Placental pericyte (primary cell): Measurements from ENCODE around the gene MRPL24. TPM values are rescaled to one million over a fixed set of nuclear protein-coding genes. Genes with fewer than 3 reads are reported as not detected.

Experiments
- total RNA-seq: library from RNA; depleted of rRNA; stranded (reverse); fragments of >200 nt; gene quantifications from 2 replicates; pipeline ENCODE4 v1.2.3, GENCODE V29; 2012

Gene MRPL24
- 20.6 and 37.7 TPM in 2 replicates for total RNA-seq

GRCh38 chr1:156740741-156741480 lies at the start of gene MRPL24:
TSS of gene MRPL24 (minus strand) at chr1:156741088. CDS start at chr1:156738704, 2,384 bp downstream.

DNA sequence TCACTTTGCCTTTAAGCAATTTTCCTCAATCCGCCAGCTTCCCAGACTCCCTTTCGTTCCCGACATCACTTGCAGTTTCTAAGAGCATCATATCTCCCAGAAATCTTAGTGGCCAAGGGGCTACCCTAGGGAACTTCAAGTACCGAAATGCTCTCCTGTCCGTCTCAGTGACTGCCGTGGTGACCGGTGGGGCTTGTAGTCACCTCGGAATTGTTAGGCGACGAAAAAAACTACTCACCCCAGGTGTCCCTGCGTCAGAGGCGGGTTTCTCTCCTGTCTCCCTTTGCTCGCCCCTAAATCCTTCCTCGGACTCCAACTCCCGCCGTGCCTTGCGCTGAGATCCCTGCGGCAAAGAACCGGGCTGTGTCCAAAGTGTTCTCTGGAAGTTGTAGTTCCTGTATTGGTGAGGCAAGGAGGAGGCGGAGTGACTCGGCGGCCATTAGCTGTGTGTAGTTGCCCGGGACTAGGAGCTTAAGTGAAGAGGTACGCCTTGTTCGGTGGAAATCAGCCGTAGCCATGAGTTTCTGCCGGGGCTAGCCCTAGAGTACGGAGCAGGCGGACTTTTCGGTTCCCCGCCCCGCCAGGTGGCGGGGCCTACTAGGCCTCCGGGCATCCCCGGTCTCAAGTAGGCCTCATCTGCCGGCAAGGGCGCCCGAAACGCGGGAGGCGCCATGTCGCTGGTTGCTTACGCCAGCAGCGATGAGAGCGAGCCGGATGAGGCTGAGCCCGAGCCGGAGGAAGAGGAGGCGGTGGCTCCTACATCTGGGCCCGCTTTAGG lies 26.4 kb upstream of the MRPL24 start, which contains the start of gene PRCC:
Gene PRCC, plus strand, starts transcription at position 435 of the 778 bp plus-strand sequence. Its CDS starts 237 bp downstream, at position 672.

DNA sequence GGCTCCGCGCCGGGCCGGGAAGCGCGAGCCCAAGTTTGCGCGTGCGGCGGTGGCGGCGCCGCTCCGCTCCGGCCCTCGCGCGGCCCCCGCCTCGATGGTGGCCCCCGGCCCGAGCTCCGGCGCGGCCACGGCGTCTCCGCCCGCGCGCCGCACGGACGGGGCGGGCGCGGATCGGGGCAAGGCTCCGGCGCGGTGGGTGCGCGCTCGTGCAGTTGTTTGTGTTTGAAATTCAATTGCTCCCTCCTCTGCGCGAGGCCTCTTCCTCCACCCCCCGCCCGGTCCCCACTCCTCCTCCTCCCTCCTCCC lies 10.5 kb upstream of the MRPL24 start, which contains the start of gene HDGF:
Gene HDGF, minus strand, starts transcription at position 225 of the 306 bp plus-strand sequence. CDS start 246 bp downstream, outside the sequence.

DNA sequence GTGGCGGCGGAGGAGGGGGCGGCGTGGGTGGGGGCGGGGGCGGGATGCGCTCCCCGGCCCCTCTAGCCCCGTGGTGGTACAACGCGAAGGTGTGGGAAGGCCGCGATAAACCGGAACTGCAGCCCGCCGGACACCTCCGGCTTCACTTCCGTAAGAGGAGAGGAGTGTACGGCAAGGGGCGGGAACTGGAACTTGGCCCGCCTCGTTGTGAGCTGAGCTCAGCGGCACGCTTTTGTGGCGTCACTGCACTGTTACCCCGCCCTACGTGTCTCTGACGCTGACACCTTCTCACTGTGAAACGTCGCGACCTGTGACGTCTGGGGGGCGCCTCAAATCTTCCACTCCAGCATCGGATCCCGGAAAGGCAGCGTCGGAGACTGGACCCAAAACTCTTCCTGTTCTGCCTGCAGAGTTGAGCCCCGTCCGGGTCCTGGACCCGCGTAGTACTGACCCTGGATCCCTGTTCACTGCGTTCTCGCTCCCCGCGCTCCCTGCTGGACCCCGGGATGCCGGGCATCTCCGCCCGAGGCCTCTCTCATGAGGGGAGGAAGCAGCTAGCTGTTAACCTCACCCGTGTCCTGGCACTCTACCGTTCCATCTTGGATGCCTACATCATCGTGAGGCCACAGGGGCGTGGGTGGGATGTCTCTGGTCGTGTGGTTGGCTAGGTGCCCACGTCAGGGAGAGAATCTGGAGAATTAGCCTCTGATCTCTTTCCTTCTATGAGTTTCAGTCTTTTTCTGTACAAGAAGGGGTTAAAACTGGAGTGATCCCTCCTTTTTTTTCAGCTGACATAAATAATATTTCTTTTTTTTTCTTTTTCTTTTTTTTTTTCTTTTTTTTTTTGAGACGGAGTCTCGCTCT lies 12.1 kb downstream of the MRPL24 start, which contains the start of gene ISG20L2:
Gene ISG20L2, minus strand, starts transcription at position 168 of the 864 bp plus-strand sequence. CDS start 1,114 bp downstream, outside the sequence.

GRCh38 chr1:156727926-156728598 lies 12.8 kb downstream of the MRPL24 start, which contains the start of gene METTL25B:
TSS of gene METTL25B (plus strand) at chr1:156728469. CDS start at chr1:156729105, 636 bp downstream.

DNA sequence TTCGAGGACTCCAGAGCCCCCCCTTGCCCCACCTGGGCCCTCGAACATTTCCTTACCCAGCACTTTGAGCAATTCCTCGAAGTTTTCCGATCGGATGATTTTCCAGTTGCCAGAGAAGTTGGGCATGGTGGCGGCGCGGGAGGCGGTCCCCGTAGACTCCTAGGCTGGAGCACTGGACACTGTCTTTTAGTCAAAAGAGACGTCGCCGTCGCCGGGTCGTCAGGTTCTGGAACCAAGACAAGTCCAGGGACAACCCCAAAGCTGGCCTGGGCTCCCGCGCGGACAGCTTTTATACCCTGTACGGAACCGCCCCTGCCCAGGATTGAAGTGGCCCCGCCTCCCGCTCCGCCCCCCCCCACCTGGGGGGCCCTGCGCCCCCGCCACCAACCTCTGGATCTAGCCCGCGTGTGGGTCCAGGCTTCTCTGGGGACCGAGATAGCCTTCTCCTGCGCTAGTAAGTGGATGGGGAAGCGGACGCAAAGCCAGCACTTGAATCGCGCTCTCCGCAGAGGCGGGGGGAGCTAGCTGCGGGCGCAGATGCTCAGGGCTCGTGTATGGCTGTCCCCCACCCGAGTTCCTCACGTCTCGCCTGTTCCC lies 35.5 kb downstream of the MRPL24 start, which contains the start of gene CRABP2:
Gene CRABP2, minus strand, starts transcription at position 263 of the 597 bp plus-strand sequence. Its CDS starts 137 bp downstream, at position 126.

Other genes starting within 250 kb of the MRPL24 start
- gene MEF2D, start 240.3 kb downstream of the MRPL24 start, total RNA-seq: 23.2 and 29.8 TPM in 2 replicates
- gene IQGAP3, start 168.5 kb downstream of the MRPL24 start, total RNA-seq: 0.88 and 62.7 TPM in 2 replicates
- gene TTC24, start 161.4 kb downstream of the MRPL24 start, total RNA-seq: not detected in 2 replicates
- gene NAXE, start 149.3 kb downstream of the MRPL24 start, total RNA-seq: 41.8 and 56.4 TPM in 2 replicates
- 14.7 and 17.8 TPM in 2 replicates for gene GPATCH4, start 139.6 kb downstream of the MRPL24 start, total RNA-seq
- gene HAPLN2, start 121.7 kb downstream of the MRPL24 start, total RNA-seq: not detected in 2 replicates
- not detected in 2 replicates for gene BCAN, start 99.0 kb downstream of the MRPL24 start, total RNA-seq
- gene NES, start 63.7 kb downstream of the MRPL24 start, total RNA-seq: 2.0 and 69.7 TPM in 2 replicates
- 1.7 and 12.7 TPM in 2 replicates for gene CRABP2, start 35.5 kb downstream of the MRPL24 start, total RNA-seq
- gene METTL25B, start 12.6 kb downstream of the MRPL24 start, total RNA-seq: 6.7 and 10.1 TPM in 2 replicates
- gene ISG20L2, start 12.3 kb downstream of the MRPL24 start, total RNA-seq: 18.2 and 25.9 TPM in 2 replicates
- gene HDGF, start 10.6 kb upstream of the MRPL24 start, total RNA-seq: 225 and 327 TPM in 2 replicates
- gene PRCC, start 26.4 kb upstream of the MRPL24 start, total RNA-seq: 26.5 and 31.5 TPM in 2 replicates
- 0.14 TPM in 1 of 2 replicates, not detected in the other for gene SH2D2A, start 75.8 kb upstream of the MRPL24 start, total RNA-seq
- not detected in 2 replicates for gene INSRR, start 118.0 kb upstream of the MRPL24 start, total RNA-seq
- not detected in 2 replicates for gene NTRK1, start 119.8 kb upstream of the MRPL24 start, total RNA-seq
- gene PEAR1, start 152.6 kb upstream of the MRPL24 start, total RNA-seq: 10.1 and 16.2 TPM in 2 replicates
- 0.14 TPM in 1 of 2 replicates, not detected in the other for gene LRRC71, start 179.5 kb upstream of the MRPL24 start, total RNA-seq